H1 (cell line): ENCODE data around the gene HAVCR2. TPM values are rescaled to one million over a fixed set of nuclear protein-coding genes. Genes with fewer than 3 reads are reported as not detected.

Experiments
- CTCF ChIA-PET: fragments of 300-600 bp; sonication (Branson Sonifier 250); formaldehyde crosslinking; loops from one replicate; lab custom pipeline; 2021; ENCODE audit not compliant: partially characterized antibody; lab: Charles Lee
- POLR2A ChIA-PET: fragments of 300-600 bp; sonication (Branson Sonifier 250); formaldehyde crosslinking; loops from one replicate; lab custom pipeline; 2021; ENCODE audit warnings: inconsistent platforms; ENCODE audit not compliant: partially characterized antibody; lab: Charles Lee
- DNase-seq, 2 experiments: peaks; one replicate each; pipeline versions ENCODE4 v3.0.0 to v3.0.0-alpha.2; 2010 to 2022; ENCODE audit warnings: low spot score in 2 of 2, low read depth in 1 of 2, mixed read lengths in 1 of 2
- FAIRE-seq: peaks from 2 replicates; lab custom pipeline; 2011; peaks lifted over from hg19 to GRCh38; lab: Jason Lieb, UNC
- H2AFZ ChIP-seq: 2 replicates; pipeline ENCODE4 v1.8.1; 2012; ENCODE audit warnings: low read length, inconsistent platforms
- H2AK5ac ChIP-seq: 2 replicates; pipeline ENCODE4 v1.6.1; 2013; ENCODE audit warnings: low read depth, low read length
- H2BK120ac ChIP-seq: replicated peaks from 2 replicates; pipeline ENCODE3; 2013; ENCODE audit warnings: low read depth, low read length, inconsistent platforms
- H2BK12ac ChIP-seq: 2 replicates; pipeline ENCODE4 v1.6.1; 2013; ENCODE audit warnings: low read depth, low read length
- H2BK15ac ChIP-seq: 2 replicates; pipeline ENCODE4 v1.6.1; 2013; ENCODE audit warnings: low read length
- H2BK20ac ChIP-seq: 2 replicates; pipeline ENCODE4 v1.6.1; 2013; ENCODE audit warnings: low read length
- H2BK5ac ChIP-seq: 2 replicates; pipeline ENCODE4 v1.6.1; 2013; ENCODE audit warnings: low read depth, low read length
- H3K14ac ChIP-seq: 2 replicates; pipeline ENCODE4 v1.6.1; 2013; ENCODE audit warnings: inconsistent platforms; ENCODE audit not compliant: insufficient read length
- H3K18ac ChIP-seq: 2 replicates; pipeline ENCODE4 v1.6.1; 2013; ENCODE audit warnings: low read length; ENCODE audit errors: extremely low read depth
- H3K23ac ChIP-seq: 2 replicates; pipeline ENCODE4 v1.6.1; 2013; ENCODE audit warnings: inconsistent platforms; ENCODE audit not compliant: insufficient read length
- H3K23me2 ChIP-seq: 2 replicates; pipeline ENCODE4 v1.6.1; 2013; ENCODE audit warnings: low read depth, low read length
- H3K27ac ChIP-seq: 2 replicates; pipeline ENCODE4 v1.6.1; 2011; ENCODE audit warnings: low read depth, low read length, inconsistent platforms
- H3K27me3 ChIP-seq, 4 experiments: replicated peaks in 1 of 4; 1 replicate in 1 of 4; 2 replicates in 3 of 4; pipeline versions ENCODE4 v1.6.1 to v1.8.1; 2011 to 2013; ENCODE audit warnings: low read length in 3 of 4, mild to moderate bottlenecking in 3 of 4, inconsistent platforms in 2 of 4, mixed read lengths in 2 of 4, moderate library complexity in 1 of 4; ENCODE audit not compliant: control insufficient read depth in 3 of 4, insufficient read depth in 3 of 4; ENCODE audit errors: extremely low read depth in 1 of 4
- H3K36me3 ChIP-seq, 4 experiments: 2 replicates each; pipeline versions ENCODE4 v1.6.1 to v1.8.1; 2011 to 2013; ENCODE audit warnings: mild to moderate bottlenecking in 4 of 4, low read length in 3 of 4, moderate library complexity in 2 of 4, control low read depth in 1 of 4, inconsistent platforms in 1 of 4; ENCODE audit not compliant: insufficient read depth in 4 of 4, control insufficient read depth in 2 of 4
- H3K4ac ChIP-seq: replicated peaks from 2 replicates; pipeline ENCODE3; 2013; ENCODE audit warnings: low read length, low read depth, mixed read lengths, inconsistent platforms; ENCODE audit not compliant: insufficient read length
- H3K4me1 ChIP-seq, 4 experiments: replicated peaks in 1 of 4; 1 replicate in 1 of 4; 2 replicates in 3 of 4; pipeline versions ENCODE4 v1.6.1 to v1.8.1; 2011 to 2013; ENCODE audit warnings: low read length in 3 of 4, inconsistent platforms in 2 of 4, mixed read lengths in 1 of 4; ENCODE audit not compliant: insufficient read depth in 4 of 4, control insufficient read depth in 3 of 4
- H3K4me2 ChIP-seq, 2 experiments: 2 replicates each; pipeline versions ENCODE4 v1.6.1 to v1.8.1; 2011 to 2013; ENCODE audit warnings: low read depth in 2 of 2, low read length in 2 of 2, control low read depth in 1 of 2, inconsistent platforms in 1 of 2, mild to moderate bottlenecking in 1 of 2; ENCODE audit not compliant: insufficient read depth in 1 of 2
- H3K4me3 ChIP-seq, 4 experiments: fragments of 200-600, 300-600 bp in 1 of 4; sonication (generic), shearing (Covaris generic), sonication (Bioruptor Twin) in 1 of 4; 2 replicates each; pipeline versions ENCODE4 v1.5.1 to v1.8.1; 2011 to 2016; ENCODE audit warnings: low read length in 4 of 4, low read depth in 3 of 4, control low read depth in 2 of 4, inconsistent platforms in 2 of 4, mild to moderate bottlenecking in 2 of 4, mixed read lengths in 1 of 4, moderate library complexity in 1 of 4; ENCODE audit not compliant: insufficient read depth in 2 of 4; ENCODE audit errors: extremely low read depth in 1 of 4
- H3K56ac ChIP-seq: replicated peaks from 2 replicates; pipeline ENCODE3; 2013; ENCODE audit warnings: low read depth, mild to moderate bottlenecking, mixed read lengths, low read length, inconsistent platforms; ENCODE audit not compliant: insufficient read length
- H3K79me1 ChIP-seq: 2 replicates; pipeline ENCODE4 v1.6.1; 2013; ENCODE audit warnings: low read depth, low read length, control low read depth
- H3K79me2 ChIP-seq, 2 experiments: 2 replicates each; pipeline versions ENCODE4 v1.6.1 to v1.8.1; 2012 to 2013; ENCODE audit warnings: low read length in 2 of 2, mild to moderate bottlenecking in 2 of 2, inconsistent platforms in 1 of 2; ENCODE audit not compliant: insufficient read depth in 2 of 2, control insufficient read depth in 1 of 2
- H3K9ac ChIP-seq, 4 experiments: replicated peaks in 1 of 4; 1 replicate in 1 of 4; 2 replicates in 3 of 4; pipeline versions ENCODE4 v1.6.1 to v1.8.1; 2011 to 2013; ENCODE audit warnings: low read depth in 3 of 4, low read length in 3 of 4, control low read depth in 2 of 4, mild to moderate bottlenecking in 2 of 4, moderate library complexity in 2 of 4, inconsistent platforms in 1 of 4; ENCODE audit errors: extremely low read depth in 1 of 4
- H3K9me3 ChIP-seq, 2 experiments: 2 replicates each; pipeline versions ENCODE4 v1.6.1 to v1.8.1; 2012 to 2013; ENCODE audit warnings: mild to moderate bottlenecking in 2 of 2, moderate library complexity in 2 of 2, control low read depth in 1 of 2, inconsistent platforms in 1 of 2, low read depth in 1 of 2, low read length in 1 of 2, mixed read lengths in 1 of 2; ENCODE audit not compliant: insufficient read depth in 2 of 2
- H4K20me1 ChIP-seq, 2 experiments: replicated peaks in 1 of 2; 2 replicates each; pipeline versions ENCODE3 to v1.8.1; 2011 to 2013; ENCODE audit warnings: inconsistent platforms in 2 of 2, low read length in 2 of 2, mild to moderate bottlenecking in 1 of 2; ENCODE audit not compliant: insufficient read depth in 2 of 2, control insufficient read depth in 1 of 2
- H4K5ac ChIP-seq: 2 replicates; pipeline ENCODE4 v1.6.1; 2013; ENCODE audit warnings: low read length, low read depth, mixed read lengths, inconsistent platforms; ENCODE audit not compliant: insufficient read length
- H4K8ac ChIP-seq: 2 replicates; pipeline ENCODE4 v1.8.0; 2013; ENCODE audit warnings: mild to moderate bottlenecking, moderate library complexity, low read length, inconsistent platforms; ENCODE audit not compliant: insufficient read depth; ENCODE audit errors: extremely low read depth
- H4K91ac ChIP-seq: replicated peaks from 2 replicates; pipeline ENCODE3; 2013; ENCODE audit warnings: low read length, mixed read lengths, inconsistent platforms; ENCODE audit not compliant: insufficient read length
- ASH2L ChIP-seq: fragments of 200-600, 300-600 bp; sonication (generic); IDR thresholded peaks from one replicate; pipeline ENCODE4 v1.7.1; 2017; ENCODE audit warnings: low read length
- CEBPB ChIP-seq: IDR thresholded peaks from 2 replicates; pipeline ENCODE4 v1.6.1; 2012; ENCODE audit warnings: low read depth, low read length
- CTCF ChIP-seq, 3 experiments: IDR thresholded peaks; 1 replicate in 2 of 3; 2 replicates in 1 of 3; pipeline versions ENCODE4 v1.5.1 to v1.6.1; 2011; ENCODE audit warnings: low read length in 3 of 3, mild to moderate bottlenecking in 3 of 3, inconsistent platforms in 2 of 3, low read depth in 1 of 3, moderate library complexity in 1 of 3; ENCODE audit not compliant: insufficient read depth in 1 of 3; ENCODE audit errors: control extremely low read depth in 1 of 3
- HDAC2 ChIP-seq, 2 experiments: fragments of 300-600 bp in 1 of 2; sonication (generic) in 1 of 2; IDR thresholded peaks; 2 replicates each; pipeline ENCODE4 v1.6.1; 2011 to 2012; ENCODE audit warnings: low read depth in 2 of 2, low read length in 2 of 2, mild to moderate bottlenecking in 2 of 2, moderate library complexity in 2 of 2, borderline replicate concordance in 1 of 2, inconsistent platforms in 1 of 2
- KDM4A ChIP-seq: IDR thresholded peaks from one replicate; pipeline ENCODE4 v1.7.1; 2012; ENCODE audit warnings: low read depth, mild to moderate bottlenecking, moderate library complexity, low read length, inconsistent platforms; ENCODE audit not compliant: severe bottlenecking
- KDM5A ChIP-seq: fragments of 200-600 bp; IDR thresholded peaks from 2 replicates; pipeline ENCODE4 v1.7.1; 2012; ENCODE audit warnings: mild to moderate bottlenecking, low read length, inconsistent platforms, mixed read lengths
- MAX ChIP-seq: IDR thresholded peaks from 2 replicates; pipeline ENCODE4 v1.6.1; 2012; ENCODE audit warnings: inconsistent platforms
- NANOG ChIP-seq: IDR thresholded peaks from 2 replicates; pipeline ENCODE4 v1.6.1; 2011; ENCODE audit warnings: low read length, low read depth, mild to moderate bottlenecking, inconsistent platforms; ENCODE audit not compliant: insufficient read depth, poor library complexity, severe bottlenecking
- SUZ12 ChIP-seq: fragments of 200-600 bp; sonication (generic); IDR thresholded peaks from 2 replicates; pipeline ENCODE4 v1.6.1; 2012; ENCODE audit warnings: mild to moderate bottlenecking, inconsistent platforms, low read length, moderate library complexity, mixed read lengths
- ZNF274 ChIP-seq: IDR thresholded peaks from 2 replicates; pipeline ENCODE4 v1.7.0; 2012; ENCODE audit warnings: low read length, borderline replicate concordance; ENCODE audit errors: extremely low read depth
- WGBS, 2 experiments: shearing (Covaris generic) in 1 of 2; methylation state at CpG; one replicate each; pipeline versions ENCODE4 v1.1.6 to v1.1.7; 2013 to 2015; ENCODE audit warnings: low lambda C conversion rate in 2 of 2, mixed read lengths in 2 of 2, inconsistent platforms in 1 of 2, low coverage in 1 of 2, missing lambda C conversion rate in 1 of 2; ENCODE audit not compliant: insufficient replicate concordance in 2 of 2, insufficient coverage in 1 of 2, insufficient read length in 1 of 2; ENCODE audit errors: extremely low coverage in 1 of 2, missing lambda C conversion rate in 1 of 2; 5-methylcytosine and 5-hydroxymethylcytosine counted together
- polyA plus RNA-seq, 7 experiments: library from polyadenylated mRNA; depleted of rRNA in 3 of 7; stranded (reverse) in 5 of 7; unstranded in 2 of 7; fragments of >200 nt in 5 of 7; fragments of 200-250 nt in 2 of 7; gene quantifications; 1 replicate in 5 of 7; 2 replicates in 1 of 7; 4 replicates in 1 of 7; pipeline versions ENCODE4 v1.2.1 to v1.2.3, GENCODE V29; 2011 to 2013; ENCODE audit warnings: missing spikeins in 2 of 7, mixed read lengths in 2 of 7
- total RNA-seq: library from RNA; stranded (reverse); fragmentation: NEBNext Ultra II Directional; extraction: Animal tissue kit (Norgen Biotek cat#: 25700); gene quantifications from 2 replicates; pipeline ENCODE4 v1.2.1, GENCODE V29; 2021

HAVCR2 gene
- total and polyA plus RNA-seq, 2 of the 8 experiments (the other 6 are each of a cell fraction or from before 2014, with no cell fraction given), result 0.03 TPM; not detected in 1

GRCh38 chr5:157068339-157068738 lies 40.5 kb downstream of the HAVCR2 start:
- Histone ChIP-seq H3K4me3 (no peak overlapping the region), H3K14ac (no peak overlapping the region), H2BK5ac (no peak overlapping the region), H3K27me3 (no peaks in the 10 kb centered on the region), H3K4me2 (no peak overlapping the region), H2BK12ac (no peak overlapping the region), H4K5ac (no peak overlapping the region), H4K8ac (no peak overlapping the region), H2BK120ac (no peak overlapping the region), H3K23ac (no peak overlapping the region), H2BK15ac (no peak overlapping the region), H3K9ac (no peak overlapping the region), H3K4ac (no peak overlapping the region), H3K23me2 (no peaks in the 10 kb centered on the region), H3K79me2 (no peaks in the 10 kb centered on the region), H2AFZ (no peak overlapping the region), H2BK20ac (no peak overlapping the region), H3K56ac (no peak overlapping the region), H4K91ac (no peak overlapping the region), H3K27ac (no peak overlapping the region), H3K79me1 (no peaks in the 10 kb centered on the region), H3K9me3 (no peaks in the 10 kb centered on the region), H3K18ac (no peak overlapping the region), H4K20me1 (no peaks in the 10 kb centered on the region), H3K4me1 (no peaks in the 10 kb centered on the region), H3K36me3 (no peaks in the 10 kb centered on the region), H2AK5ac (no peak overlapping the region)
- ChIA-PET POLR2A (no interaction called here), CTCF (no interaction called here)
- whole genome bisulfite sequencing, 2 experiments, result 94% methylated on average over 5 of the region's 5 CpGs; no CpG with 5 or more reads in 1 of the 2 experiments
- no peak for DNase-seq
- no peak for FAIRE-seq
- no peak for TF ChIP-seq SUZ12
- TF ChIP-seq MAX, result no peak
- TF ChIP-seq CEBPB, result no peak
- no peak for TF ChIP-seq CTCF (IDR thresholded peaks at IDR 0.05; ENCODE audit: control extremely low read depth in 1 of 3, insufficient read depth in 1 of 3, low read depth in 1 of 3, low read length in 3 of 3)
- TF ChIP-seq KDM5A, result no peak
- no peak for TF ChIP-seq KDM4A
- TF ChIP-seq HDAC2 (IDR thresholded peaks at IDR 0.05; ENCODE audit: borderline replicate concordance in 1 of 2, low read depth in 2 of 2, low read length in 2 of 2), result no peak
- no peak for TF ChIP-seq ASH2L
- no peak for TF ChIP-seq ZNF274
- no peak for TF ChIP-seq NANOG
